Embryonic facial prominence (tissue), 1 donor: Measurements from ENCODE around the gene FGF8.
A peak's percentile ranks its signal among the peaks of the same experiment; 100 is the strongest.
"Not testable (repeated sequence)": the region's sequence is repeated elsewhere in the genome, so short reads cannot be mapped to it uniquely, and the experiment has no call there.

Experiments used
- DNase-seq: peaks from one replicate; pipeline ENCODE4 v3.0.0-alpha.2; 2016; ENCODE audit errors: extremely low spot score

The FGF8 gene

GRCh38 chr10:101775273-101776160 lies at the start of gene FGF8:
Gene FGF8 (minus strand): TSS chr10:101776114. CDS start chr10:101775900, 214 bp downstream.
- DNase-seq: no peak

- DNase-seq: no peak
Measured at GRCh38 chr10:101824736-101825135, 48.8 kb upstream of the FGF8 start.

- no peak for DNase-seq
Measured at GRCh38 chr10:101818872-101819633, 43.1 kb upstream of the FGF8 start.

GRCh38 chr10:101818119-101818871 lies 42.4 kb upstream of the FGF8 start, which contains the start of gene OGA:
Gene OGA (minus strand): TSS chr10:101818444. CDS start chr10:101818022, 422 bp downstream.
- DNase-seq: peak; percentile 99

- peak; percentile 80 for DNase-seq
Measured at GRCh38 chr10:101817337-101818118, 41.6 kb upstream of the FGF8 start.

GRCh38 chr10:101816913-101817336 lies 41.0 kb upstream of the FGF8 start:
- no peak for DNase-seq

GRCh38 chr10:101816376-101816775 lies 40.5 kb upstream of the FGF8 start:
- no peak for DNase-seq

GRCh38 chr10:101814466-101815071 lies 38.7 kb upstream of the FGF8 start:
- no peak for DNase-seq

- DNase-seq: no peak
Measured at GRCh38 chr10:101812606-101813005, 36.7 kb upstream of the FGF8 start.

GRCh38 chr10:101807158-101807557 lies 31.2 kb upstream of the FGF8 start:
- DNase-seq: no peak

GRCh38 chr10:101803511-101803910 lies 27.6 kb upstream of the FGF8 start:
- no peak for DNase-seq

- DNase-seq: no peak
Measured at GRCh38 chr10:101797403-101798059, 21.6 kb upstream of the FGF8 start.

GRCh38 chr10:101793526-101793925 lies 17.6 kb upstream of the FGF8 start:
- no peak for DNase-seq

GRCh38 chr10:101789686-101790085 lies 13.8 kb upstream of the FGF8 start:
- DNase-seq: no peak

GRCh38 chr10:101789231-101789630 lies 13.3 kb upstream of the FGF8 start:
- not testable (repeated sequence) for DNase-seq

- DNase-seq: no peak
Measured at GRCh38 chr10:101785801-101786200, 9.9 kb upstream of the FGF8 start.

- no peak for DNase-seq
Measured at GRCh38 chr10:101784558-101784957, 8.6 kb upstream of the FGF8 start.

GRCh38 chr10:101783736-101784118 lies 7.8 kb upstream of the FGF8 start:
- DNase-seq: no peak

- DNase-seq: peak; percentile 74
Measured at GRCh38 chr10:101782811-101783735, 7.2 kb upstream of the FGF8 start, which contains the start of gene NPM3. Gene NPM3 (minus strand): TSS chr10:101783446. CDS start chr10:101783390, 56 bp downstream.
